Glutamatergic neuron (in vitro differentiated cells): ENCODE results near the gene DYNLT1. TPM values are rescaled to one million over a fixed set of nuclear protein-coding genes. Genes with fewer than 3 reads are reported as not detected.

Experiments
- DNase-seq: peaks from one replicate; pipeline ENCODE4 v3.0.0; 2022
- H3K27ac Mint-ChIP-seq: one replicate; pipeline ENCODE4 v1.8.0; 2020; ENCODE audit warnings: mild to moderate bottlenecking, mixed read lengths, inconsistent platforms; ENCODE audit not compliant: unreplicated experiment
- H3K27me3 Mint-ChIP-seq: one replicate; pipeline ENCODE4 v1.8.0; 2020; ENCODE audit warnings: mild to moderate bottlenecking, moderate library complexity, mixed read lengths, inconsistent platforms; ENCODE audit not compliant: unreplicated experiment
- H3K36me3 Mint-ChIP-seq: one replicate; pipeline ENCODE4 v1.8.0; 2020; ENCODE audit warnings: mild to moderate bottlenecking, mixed read lengths, inconsistent platforms; ENCODE audit not compliant: unreplicated experiment
- H3K4me1 Mint-ChIP-seq: one replicate; pipeline ENCODE4 v1.8.0; 2020; ENCODE audit warnings: mild to moderate bottlenecking, low read depth, mixed read lengths, inconsistent platforms; ENCODE audit not compliant: unreplicated experiment
- H3K4me3 Mint-ChIP-seq: one replicate; pipeline ENCODE4 v1.8.0; 2020; ENCODE audit warnings: mild to moderate bottlenecking, mixed read lengths, inconsistent platforms; ENCODE audit not compliant: unreplicated experiment
- H3K9me3 Mint-ChIP-seq: one replicate; pipeline ENCODE4 v1.8.0; 2020; ENCODE audit warnings: mild to moderate bottlenecking, moderate library complexity, mixed read lengths, inconsistent platforms; ENCODE audit not compliant: unreplicated experiment
- total RNA-seq: library from RNA; stranded (reverse); fragmentation: NEBNext Ultra II Directional; extraction: Animal tissue kit (Norgen Biotek cat#: 25700); gene quantifications from one replicate; pipeline ENCODE4 v1.2.1, GENCODE V29; 2021; ENCODE audit not compliant: unreplicated experiment
- TF ChIP-seq, protein P1 (sequence below): fragments of 200-600 bp; sonication (generic); IDR thresholded peaks from one replicate; pipeline ENCODE4 v1.5.0; 2021; ENCODE audit not compliant: partially characterized antibody, unreplicated experiment

The DYNLT1 gene
- total RNA-seq, 1 donor from 2014 or later, result 261 TPM

- peaks cover 57% of the 10 kb centered on the region for H3K4me1 Mint-ChIP-seq
- peak overlapping the region; percentile 98 for H3K27ac Mint-ChIP-seq
- H3K4me3 Mint-ChIP-seq, result peak overlapping the region; percentile 82
- DNase-seq, result peak; percentile 58
- H3K36me3 Mint-ChIP-seq, result peaks cover 9% of the 10 kb centered on the region
- H3K27me3 Mint-ChIP-seq, result peaks cover 20% of the 10 kb centered on the region
- TF ChIP-seq, protein P1, sequence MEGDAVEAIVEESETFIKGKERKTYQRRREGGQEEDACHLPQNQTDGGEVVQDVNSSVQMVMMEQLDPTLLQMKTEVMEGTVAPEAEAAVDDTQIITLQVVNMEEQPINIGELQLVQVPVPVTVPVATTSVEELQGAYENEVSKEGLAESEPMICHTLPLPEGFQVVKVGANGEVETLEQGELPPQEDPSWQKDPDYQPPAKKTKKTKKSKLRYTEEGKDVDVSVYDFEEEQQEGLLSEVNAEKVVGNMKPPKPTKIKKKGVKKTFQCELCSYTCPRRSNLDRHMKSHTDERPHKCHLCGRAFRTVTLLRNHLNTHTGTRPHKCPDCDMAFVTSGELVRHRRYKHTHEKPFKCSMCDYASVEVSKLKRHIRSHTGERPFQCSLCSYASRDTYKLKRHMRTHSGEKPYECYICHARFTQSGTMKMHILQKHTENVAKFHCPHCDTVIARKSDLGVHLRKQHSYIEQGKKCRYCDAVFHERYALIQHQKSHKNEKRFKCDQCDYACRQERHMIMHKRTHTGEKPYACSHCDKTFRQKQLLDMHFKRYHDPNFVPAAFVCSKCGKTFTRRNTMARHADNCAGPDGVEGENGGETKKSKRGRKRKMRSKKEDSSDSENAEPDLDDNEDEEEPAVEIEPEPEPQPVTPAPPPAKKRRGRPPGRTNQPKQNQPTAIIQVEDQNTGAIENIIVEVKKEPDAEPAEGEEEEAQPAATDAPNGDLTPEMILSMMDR, result no peak
- peaks cover 26% of the 10 kb centered on the region for H3K9me3 Mint-ChIP-seq
These were observed 16.7 kb downstream of the DYNLT1 start for GRCh38 chr6:158627940-158628211.

- H3K27me3 Mint-ChIP-seq, result peaks cover 19% of the 10 kb centered on the region
- peaks cover 9% of the 10 kb centered on the region for H3K36me3 Mint-ChIP-seq
- H3K27ac Mint-ChIP-seq, result peak overlapping the region; percentile 98
- DNase-seq, result no peak
- H3K4me1 Mint-ChIP-seq, result peaks cover 57% of the 10 kb centered on the region
- peaks cover 26% of the 10 kb centered on the region for H3K9me3 Mint-ChIP-seq
- H3K4me3 Mint-ChIP-seq, result peak overlapping the region; percentile 82
- TF ChIP-seq, protein P1, result no peak
These were observed 17.2 kb downstream of the DYNLT1 start for GRCh38 chr6:158627168-158627939.

DNA sequence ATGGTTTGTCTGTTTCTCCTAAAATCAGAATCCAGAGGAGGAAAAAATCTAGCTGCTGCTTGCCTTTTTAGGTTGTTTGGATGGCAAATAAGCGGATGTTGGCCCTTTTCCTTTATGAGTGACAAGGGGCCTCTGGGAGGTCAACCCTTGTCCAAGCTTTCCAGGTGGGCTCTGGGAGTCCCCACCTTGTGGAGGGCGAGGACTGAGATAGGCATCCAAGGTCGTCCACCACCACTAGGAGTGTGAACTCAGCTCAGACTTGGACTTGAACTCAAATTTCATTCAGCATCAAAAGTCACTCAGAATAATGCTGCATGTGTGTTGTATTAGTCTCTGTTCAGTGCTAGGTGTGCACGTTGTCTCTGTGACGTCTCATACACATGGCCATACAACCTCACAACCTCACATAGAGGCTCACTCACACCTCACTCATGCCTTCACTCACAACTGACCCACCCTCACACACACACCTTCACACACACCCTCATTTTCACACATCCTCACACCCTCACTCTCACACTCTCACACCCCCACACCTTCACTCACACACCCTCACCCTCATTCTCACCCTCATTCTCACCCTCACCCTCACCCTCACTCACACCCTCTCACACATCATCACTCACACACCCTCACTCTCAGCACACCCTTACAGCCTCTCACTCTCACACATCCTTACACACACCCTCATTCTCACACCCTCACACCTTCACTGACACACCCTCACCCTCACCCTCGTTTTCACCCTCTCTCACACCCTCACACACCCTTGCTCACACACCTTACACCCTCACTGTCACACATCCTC is 18.0 kb downstream of the DYNLT1 start:
- Mint-ChIP-seq H3K27ac (peak overlapping the region; percentile 98), H3K4me1 (peaks cover 57% of the 10 kb centered on the region), H3K36me3 (peaks cover 7% of the 10 kb centered on the region), H3K27me3 (peaks cover 17% of the 10 kb centered on the region), H3K9me3 (peaks cover 24% of the 10 kb centered on the region), H3K4me3 (peak overlapping the region; percentile 82)
- no peak for DNase-seq
- TF ChIP-seq, protein P1, result no peak

- Mint-ChIP-seq H3K27ac (peak overlapping the region; percentile 39), H3K4me3 (peak overlapping the region; percentile 48), H3K4me1 (peaks cover 51% of the 10 kb centered on the region), H3K27me3 (peaks cover 17% of the 10 kb centered on the region), H3K36me3 (peaks cover 3% of the 10 kb centered on the region), H3K9me3 (peaks cover 24% of the 10 kb centered on the region)
- TF ChIP-seq, protein P1, result no peak
- peak; percentile 50 for DNase-seq
These were observed 18.6 kb downstream of the DYNLT1 start for GRCh38 chr6:158625881-158626305.
